Measurements from ENCODE around the gene TRPM2. TPM values are rescaled to one million over a fixed set of nuclear protein-coding genes. Genes with fewer than 3 reads are reported as not detected.

The TRPM2 gene
- total and polyA plus RNA-seq, 2 donors (not counting 3 experiments of a cell fraction or from before 2014, with no cell fraction given): not detected

GRCh38 chr21:44473915-44474555 lies 120.6 kb downstream of the TRPM2 start:
- no peaks in the 10 kb centered on the region for H3K27me3 ChIP-seq (ENCODE audit: control insufficient read depth in 2 of 2, insufficient read depth in 2 of 2, low read length in 2 of 2)
- H3K9me3 ChIP-seq (replicated peaks; ENCODE audit: control insufficient read depth, insufficient read depth, low read length): no peaks in the 10 kb centered on the region
- no peak overlapping the region for H3K4me2 ChIP-seq (ENCODE audit: insufficient read depth, low read length)
- ChIA-PET POLR2A (interaction anchor here (0.6 kb wide), 1 partner anchor 28 kb away, joined by 3 read pairs; no protein-coding TSS in a partner anchor), CTCF (interaction anchor here (0.9 to 1.1 kb wide), 3 partner anchors 12 to 319 kb away, joined by 3 to 4 read pairs (median 3); partner anchors contain the start of gene LRRC3)
- no peak overlapping the region for H3K4me3 ChIP-seq (replicated peaks in 1 of 3; ENCODE audit: insufficient read depth in 1 of 3, low read depth in 1 of 3, low read length in 3 of 3)
- intact Hi-C loops (cut with micrococcal nuclease): no loop called here
- H3K79me2 ChIP-seq (ENCODE audit: control insufficient read depth, insufficient read depth, low read length): no peaks in the 10 kb centered on the region
- H3K9me1 ChIP-seq (replicated peaks; ENCODE audit: control insufficient read depth, extremely low read depth, insufficient read depth, low read length): no peaks in the 10 kb centered on the region
- DNase-seq (ENCODE audit: low read depth, low spot score) (no peak), FAIRE-seq (no peak)
- dilution Hi-C loops (cut with MboI; ENCODE audit: extremely low pct_ligation_motif_present, low sequenced_read_pairs): no loop called here
- no peak overlapping the region for H3K9ac ChIP-seq (replicated peaks; ENCODE audit: extremely low read depth, insufficient read depth, low read length)
- H3K4me1 ChIP-seq (ENCODE audit: control insufficient read depth, extremely low read depth, insufficient read depth, low read length): no peaks in the 10 kb centered on the region
- TF ChIP-seq JUN (IDR thresholded peaks at IDR 0.05; ENCODE audit: borderline replicate concordance, insufficient read depth, insufficient read length, low read depth) (no peak), POLR2A (IDR thresholded peaks at IDR 0.05; ENCODE audit: low read depth, low read length) (no peak), POLR2AphosphoS5 (IDR thresholded peaks at IDR 0.05; ENCODE audit: insufficient read depth, low read depth, low read length) (no peak), GATA2 (IDR thresholded peaks at IDR 0.05; ENCODE audit: insufficient read depth, insufficient read length, low read depth, low read length) (no peak), MYC (IDR thresholded peaks at IDR 0.05; ENCODE audit: low read depth, low read length) (no peak), EZH2 (IDR thresholded peaks at IDR 0.05; ENCODE audit: borderline replicate concordance, low read depth, low read length, severe bottlenecking) (no peak), CTCF (IDR thresholded peaks at IDR 0.05; ENCODE audit: extremely low read depth in 1 of 2, insufficient read depth in 1 of 2, low read depth in 1 of 2, low read length in 2 of 2) (no peak), MAX (IDR thresholded peaks at IDR 0.05; ENCODE audit: insufficient read depth, insufficient read length) (no peak), FOS (IDR thresholded peaks at IDR 0.05; ENCODE audit: borderline replicate concordance, insufficient read depth, low read length) (no peak)
- no TSS peak for BruUV-seq (replicated peaks)
- H2AFZ ChIP-seq (ENCODE audit: low read depth, low read length): no peak overlapping the region
- H4K20me1 ChIP-seq (replicated peaks; ENCODE audit: control insufficient read depth, extremely low read depth, insufficient read depth, low read length): no peaks in the 10 kb centered on the region
- no peaks in the 10 kb centered on the region for H3K36me3 ChIP-seq (ENCODE audit: control insufficient read depth in 2 of 2, extremely low read depth in 1 of 2, insufficient read depth in 2 of 2, low read length in 2 of 2)
- no peak overlapping the region for H3K27ac ChIP-seq (ENCODE audit: insufficient read depth, low read depth, low read length)

All from endothelial cell of umbilical vein (primary cell).